Ovary (tissue), 9 donors: ENCODE data around the gene SH2B2. TPM values are rescaled to one million over a fixed set of nuclear protein-coding genes. Genes with fewer than 3 reads are reported as not detected.

ENCODE experiments used
- DNase-seq, 5 donors: peaks; one replicate each; pipeline ENCODE4 v3.0.0-alpha.2; 2019 to 2020
- H3K27ac ChIP-seq, 2 donors: fragments of 200-600 bp; one replicate each; pipeline versions ENCODE4 v1.5.1 to v1.8.0; 2019 to 2022
- H3K27me3 ChIP-seq: fragments of 200-600 bp; one replicate; pipeline ENCODE4 v1.8.0; 2022
- H3K36me3 ChIP-seq: fragments of 200-600 bp; sonication (generic); one replicate; pipeline ENCODE4 v1.5.1; 2019
- H3K4me1 ChIP-seq: one replicate; pipeline ENCODE4 v1.8.1; 2013; ENCODE audit warnings: mild to moderate bottlenecking, moderate library complexity; ENCODE audit not compliant: insufficient read depth
- H3K4me3 ChIP-seq: fragments of 200-600 bp; sonication (generic); one replicate; pipeline ENCODE4 v1.5.1; 2017
- H3K9me3 ChIP-seq, 2 donors: fragments of 200-600 bp in 1 of 2; sonication (generic) in 1 of 2; one replicate each; pipeline versions ENCODE4 v1.5.1 to v1.8.1; 2013 to 2019; ENCODE audit warnings: mild to moderate bottlenecking in 1 of 2, moderate library complexity in 1 of 2
- CTCF ChIP-seq, 3 donors: fragments of 450-650 bp in 2 of 3; fragments of 200-600 bp in 1 of 3; IDR thresholded peaks; one replicate each; pipeline versions ENCODE4 v1.5.1 to v1.8.0; 2016 to 2022; ENCODE audit warnings: antibody characterized with exemption in 3 of 3, mild to moderate bottlenecking in 1 of 3
- EP300 ChIP-seq: sonication (generic); formaldehyde crosslinking; IDR thresholded peaks from one replicate; pipeline ENCODE4 v1.6.1; 2017; ENCODE audit warnings: antibody characterized with exemption
- POLR2A ChIP-seq: fragments of 450-650 bp; IDR thresholded peaks from one replicate; pipeline ENCODE4 v1.6.1; 2017; ENCODE audit warnings: antibody characterized with exemption, mild to moderate bottlenecking, moderate library complexity
- WGBS, 3 donors: extraction: QIAGEN DNeasy Blood & Tissue Kit in 1 of 3; methylation state at CpG; one replicate each; pipeline versions ENCODE4 v1.1.5 to v1.1.7; 2013 to 2017; 5-methylcytosine and 5-hydroxymethylcytosine counted together
- intact Hi-C, 4 donors: fragments of 100-400 bp; cut with DNase I; formaldehyde crosslinking; loops; one replicate each; pipeline versions ENCODE4 v1.11.0 to v1.15.1; 2022 to 2023
- polyA plus RNA-seq, 2 donors: library from polyadenylated mRNA; stranded (reverse); fragments of 200-250 nt in 1 of 2; fragments of 350-450 nt in 1 of 2; fragmentation: Illumina TruSeq in 1 of 2; extraction: RNeasy Lipid Tissue Mini Kit (QIAGEN cat#74804) in 1 of 2; gene quantifications; one replicate each; pipeline ENCODE4 v1.2.3, GENCODE V29; 2013 to 2014
- total RNA-seq, 7 donors: library from RNA; depleted of rRNA in 2 of 7; stranded (reverse); fragments of >200 nt in 2 of 7; fragmentation: NEBNext Ultra II Directional in 3 of 7; extraction: Animal tissue kit (Norgen Biotek cat#: 25700) in 3 of 7; gene quantifications; one replicate each; pipeline versions ENCODE4 v1.1.0 to v1.2.4, GENCODE V29; 2016 to 2023
- donor health status: DM: no; HTN: no; CAD: no; lungs with moderate emphysema.
- donor health status: DM: no; HTN: no; CAD: no.
- donor health status: Bipolar disorder and iron deficiency.
- donor health status: DM: yes; HTN: yes; CAD: no.
- donor health status: DM: no; HTN: no; CAD: no.
- donor health status: DM: yes; HTN: yes; CAD: no.

The SH2B2 gene
- total and polyA plus RNA-seq, 9 donors, result 1.4 to 8.9 (median 4.5) TPM

- H3K36me3 ChIP-seq, result no peaks in the 10 kb centered on the region
- WGBS, 3 donors, result 83 to 86% (median 85%) methylated on average over 9 of the region's 9 CpGs
- TF ChIP-seq CTCF (IDR thresholded peaks at IDR 0.05), result no peak
- TF ChIP-seq EP300, result no peak
- TF ChIP-seq POLR2A, result no peak
- no peak for DNase-seq
- H3K9me3 ChIP-seq, result no peaks in the 10 kb centered on the region
- H3K27me3 ChIP-seq, result no peaks in the 10 kb centered on the region
- no peaks in the 10 kb centered on the region for H3K4me1 ChIP-seq
- intact Hi-C loops, result no loop called here
- no peak overlapping the region for H3K4me3 ChIP-seq
- no peak overlapping the region for H3K27ac ChIP-seq
Measured at GRCh38 chr7:102261451-102261850, 25.2 kb upstream of the SH2B2 start.

GRCh38 chr7:102262546-102262945 lies 24.1 kb upstream of the SH2B2 start:
- H3K4me3 ChIP-seq, result no peak overlapping the region
- WGBS, 3 donors, result 87 to 93% (median 91%) methylated on average over 13 of the region's 13 CpGs
- TF ChIP-seq CTCF (IDR thresholded peaks at IDR 0.05), result no peak
- no peak for TF ChIP-seq POLR2A
- TF ChIP-seq EP300, result no peak
- H3K27ac ChIP-seq, result no peak overlapping the region
- H3K27me3 ChIP-seq, result no peaks in the 10 kb centered on the region
- no peaks in the 10 kb centered on the region for H3K4me1 ChIP-seq
- DNase-seq, result no peak
- intact Hi-C loops, result no loop called here
- H3K9me3 ChIP-seq, result no peaks in the 10 kb centered on the region
- H3K36me3 ChIP-seq, result no peaks in the 10 kb centered on the region

- Histone ChIP-seq H3K9me3 (no peaks in the 10 kb centered on the region), H3K27me3 (no peaks in the 10 kb centered on the region), H3K4me3 (no peak overlapping the region), H3K4me1 (no peaks in the 10 kb centered on the region), H3K27ac (no peak overlapping the region), H3K36me3 (no peaks in the 10 kb centered on the region)
- WGBS, 3 donors, result 55 to 71% (median 69%) methylated on average over 13 of the region's 13 CpGs
- TF ChIP-seq EP300, result no peak
- no peak for TF ChIP-seq POLR2A
- TF ChIP-seq CTCF (IDR thresholded peaks at IDR 0.05), result no peak
- intact Hi-C loops, result no loop called here
- DNase-seq, result no peak
Measured at GRCh38 chr7:102264367-102264891, 22.2 kb upstream of the SH2B2 start.

DNA sequence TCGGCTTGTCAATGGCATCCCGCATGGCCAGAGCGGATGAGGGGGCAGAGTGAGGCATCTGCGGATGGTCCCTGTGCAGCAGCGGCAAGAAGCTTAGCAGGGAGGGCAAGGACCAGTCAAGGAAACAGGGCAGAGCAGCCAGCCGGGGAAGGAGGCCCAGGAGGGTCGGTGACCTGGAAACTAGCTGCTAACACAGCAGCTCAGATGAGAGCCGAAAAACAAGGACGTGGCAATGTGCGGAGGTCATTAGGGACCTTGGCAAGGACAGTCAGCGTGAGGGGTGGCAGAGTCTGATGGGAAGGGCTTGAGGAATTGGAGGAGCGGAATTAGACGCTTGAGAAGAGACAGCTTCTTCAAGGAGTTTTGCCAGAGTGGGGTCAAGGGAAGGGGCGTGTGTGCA lies 20.1 kb upstream of the SH2B2 start:
- 62 to 72% (median 66%) methylated on average over 14 of the region's 14 CpGs for WGBS, 3 donors
- Histone ChIP-seq H3K4me1 (no peaks in the 10 kb centered on the region), H3K27me3 (no peaks in the 10 kb centered on the region), H3K4me3 (no peak overlapping the region), H3K9me3 (no peaks in the 10 kb centered on the region), H3K27ac (no peak overlapping the region), H3K36me3 (no peaks in the 10 kb centered on the region)
- DNase-seq, result no peak
- intact Hi-C loops, result no loop called here
- TF ChIP-seq POLR2A (no peak), EP300 (no peak), CTCF (IDR thresholded peaks at IDR 0.05) (no peak)
